ENCODE results near the gene LRRN2. TPM values are rescaled to one million over a fixed set of nuclear protein-coding genes. Genes with fewer than 3 reads are reported as not detected.
"Not testable (repeated sequence)": the region's sequence is repeated elsewhere in the genome, so short reads cannot be mapped to it uniquely, and the experiment has no call there.

The LRRN2 gene
- total RNA-seq (ENCODE audit: insufficient read depth, low replicate concordance), result 3.9 TPM

DNA sequence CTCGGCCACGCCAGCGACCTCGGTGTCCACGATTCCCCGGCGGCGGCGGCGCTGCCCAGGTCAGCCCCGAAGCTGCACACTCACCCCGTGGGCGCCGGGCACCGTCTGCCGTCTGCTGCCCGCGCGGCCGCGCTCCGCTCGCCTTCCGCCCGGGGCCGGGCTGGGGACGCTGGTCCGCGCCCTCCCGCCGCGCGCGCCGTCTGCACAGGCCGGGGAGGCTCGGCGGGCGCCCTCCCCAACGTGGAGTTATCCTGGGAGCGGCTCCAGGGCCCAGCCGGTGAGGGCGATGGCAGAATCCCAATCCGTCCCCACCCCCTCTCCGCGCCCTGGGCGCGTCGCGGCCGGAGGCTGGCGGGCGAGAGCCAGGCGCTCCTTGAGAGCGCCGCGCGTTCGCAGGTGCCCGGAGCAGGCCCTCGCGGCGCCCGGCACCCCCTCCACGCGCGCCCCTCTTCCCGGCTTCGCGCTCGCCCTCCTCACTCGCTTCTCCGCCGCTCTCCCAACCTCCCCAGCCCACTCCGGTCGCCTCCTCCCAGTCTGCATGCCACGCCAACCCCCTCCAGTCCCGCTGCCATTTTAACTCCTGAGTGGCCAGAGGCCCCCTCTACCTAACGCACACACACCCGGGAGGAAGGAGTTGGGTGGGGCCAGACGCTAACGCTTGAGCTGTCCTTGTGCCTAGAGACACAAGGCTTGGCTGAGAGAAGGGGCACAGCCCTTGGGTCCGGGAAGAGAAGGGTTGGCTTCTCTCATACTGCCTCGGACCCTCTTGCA lies at the start of gene LRRN2:
LRRN2 (minus strand) TSS at position 503 of the 771 bp plus-strand sequence. CDS start 65,746 bp downstream, outside the sequence.
- DNase-seq (ENCODE audit: low spot score), result peak; percentile 41

DNA sequence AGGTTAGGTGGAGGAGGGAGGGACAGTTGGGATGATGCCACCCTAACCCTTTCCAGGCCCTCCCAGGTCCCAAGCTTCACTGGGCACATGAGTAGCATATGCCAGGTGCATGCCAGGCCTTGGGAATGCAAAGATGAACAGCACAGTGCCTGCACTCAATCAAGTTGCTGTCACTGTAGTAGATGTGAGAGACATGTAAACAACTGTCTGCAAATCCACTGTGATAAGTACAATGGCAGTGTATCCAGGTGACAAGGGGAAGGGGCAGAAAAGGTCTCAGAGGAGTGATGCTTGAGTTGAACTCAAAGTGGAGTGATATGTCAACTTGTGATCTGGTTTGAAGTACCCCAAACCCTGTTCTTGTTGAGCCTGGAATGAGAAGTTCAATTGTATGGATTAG lies 49.5 kb upstream of the LRRN2 start:
- no peak for DNase-seq (ENCODE audit: low spot score)

DNA sequence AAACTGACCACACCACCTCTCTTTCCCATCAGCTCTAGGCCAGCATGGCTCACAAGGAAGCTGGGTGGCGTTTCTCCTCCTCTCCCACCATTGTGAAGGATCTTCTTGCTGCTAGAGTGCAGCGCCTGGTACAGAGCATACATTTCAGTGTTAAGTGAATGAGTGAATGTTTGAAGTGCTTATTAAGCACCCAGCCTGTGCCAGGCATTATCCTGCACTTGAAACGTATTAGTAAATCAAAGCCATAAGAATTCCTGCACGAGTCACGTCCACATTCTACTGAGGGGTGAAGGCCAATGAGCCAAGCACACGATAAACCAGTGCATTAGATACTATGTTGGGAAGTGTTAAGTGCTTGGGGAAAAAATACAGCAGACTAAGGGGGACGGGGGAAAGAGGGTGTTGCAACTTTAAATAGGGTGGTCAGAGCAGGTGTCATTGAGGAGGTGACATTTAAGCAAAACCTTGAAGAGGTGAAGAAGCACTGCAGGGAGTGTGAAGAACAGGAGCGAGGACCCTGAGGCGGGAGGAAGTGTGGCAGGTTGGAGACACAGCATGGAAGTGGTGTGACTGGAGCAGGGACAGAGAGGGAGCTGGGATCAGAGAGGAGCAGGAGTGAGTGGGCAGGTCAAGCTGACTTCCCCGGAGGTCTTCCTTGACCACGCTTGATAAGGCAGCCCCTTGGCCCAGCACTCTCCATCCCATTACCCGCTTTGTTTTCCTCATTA lies 48.5 kb upstream of the LRRN2 start:
- DNase-seq (ENCODE audit: low spot score), result no peak

DNA sequence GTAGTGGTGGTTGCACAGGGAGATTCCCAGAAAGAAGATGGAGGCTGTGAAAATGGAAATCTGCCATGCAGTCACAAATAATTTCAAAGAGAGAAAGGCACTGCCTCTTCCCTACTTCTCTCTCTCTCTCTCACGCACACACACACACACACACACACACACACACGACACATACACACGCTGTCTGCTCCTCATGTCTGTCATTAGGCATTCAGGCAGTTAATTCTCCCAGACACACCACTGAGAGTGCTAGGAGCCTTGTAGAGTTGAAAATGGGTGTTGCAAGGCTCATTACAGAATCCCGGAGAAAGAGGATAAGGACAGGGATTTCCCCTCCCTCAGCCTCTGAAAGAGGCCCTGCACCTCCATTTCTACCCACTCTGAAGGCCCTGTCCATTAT lies 47.8 kb upstream of the LRRN2 start:
- DNase-seq (ENCODE audit: low spot score), result no peak

DNA sequence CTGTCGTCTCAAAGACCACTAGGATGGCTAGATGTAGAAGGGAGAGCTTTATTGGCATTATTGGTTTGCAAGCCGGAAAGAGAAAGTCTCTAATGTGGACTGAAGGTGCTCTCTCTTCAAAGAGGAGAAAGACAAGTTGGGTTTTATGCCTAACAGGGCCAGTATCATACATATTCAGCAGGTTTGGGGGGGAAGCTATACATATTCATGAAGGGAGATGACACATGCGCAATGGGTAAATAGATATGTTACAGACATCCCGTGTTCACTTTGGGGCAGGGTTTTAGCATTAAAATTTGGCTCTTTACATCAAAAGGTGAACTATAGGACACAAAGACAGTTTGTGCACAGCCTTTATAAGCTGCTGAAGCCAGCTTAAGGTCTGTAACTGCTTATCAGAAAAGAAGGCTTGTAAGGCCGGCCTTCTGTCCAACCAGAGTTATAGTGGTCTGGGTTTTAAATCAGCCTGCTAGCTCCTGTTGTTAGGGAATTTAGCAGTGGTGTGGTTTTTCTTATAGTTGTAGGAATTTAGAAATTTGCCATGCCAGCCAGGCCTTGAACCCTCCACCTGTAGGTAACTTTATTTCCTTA lies 46.5 kb upstream of the LRRN2 start:
- DNase-seq (ENCODE audit: low spot score), result peak; percentile 75

DNA sequence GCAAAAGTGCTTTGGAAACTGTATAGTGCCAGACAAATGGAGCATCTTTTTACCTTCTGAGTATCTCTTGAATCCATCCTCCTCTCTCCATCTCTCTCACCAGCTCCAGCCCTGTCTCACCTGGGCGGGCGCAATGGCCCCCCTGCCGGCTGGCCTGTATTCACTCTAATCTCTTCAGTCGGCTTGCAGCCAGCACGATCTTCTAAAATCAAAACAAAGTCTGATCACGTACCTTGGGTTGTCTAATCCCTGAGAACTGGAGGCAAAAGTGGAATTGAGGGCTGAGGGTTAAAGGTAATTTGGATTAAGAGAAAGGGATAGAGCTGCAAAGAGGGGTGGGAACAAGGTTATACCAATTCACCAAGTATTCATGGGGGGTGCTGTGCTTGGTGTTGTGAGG lies 46.0 kb upstream of the LRRN2 start:
- no peak for DNase-seq (ENCODE audit: low spot score)

DNA sequence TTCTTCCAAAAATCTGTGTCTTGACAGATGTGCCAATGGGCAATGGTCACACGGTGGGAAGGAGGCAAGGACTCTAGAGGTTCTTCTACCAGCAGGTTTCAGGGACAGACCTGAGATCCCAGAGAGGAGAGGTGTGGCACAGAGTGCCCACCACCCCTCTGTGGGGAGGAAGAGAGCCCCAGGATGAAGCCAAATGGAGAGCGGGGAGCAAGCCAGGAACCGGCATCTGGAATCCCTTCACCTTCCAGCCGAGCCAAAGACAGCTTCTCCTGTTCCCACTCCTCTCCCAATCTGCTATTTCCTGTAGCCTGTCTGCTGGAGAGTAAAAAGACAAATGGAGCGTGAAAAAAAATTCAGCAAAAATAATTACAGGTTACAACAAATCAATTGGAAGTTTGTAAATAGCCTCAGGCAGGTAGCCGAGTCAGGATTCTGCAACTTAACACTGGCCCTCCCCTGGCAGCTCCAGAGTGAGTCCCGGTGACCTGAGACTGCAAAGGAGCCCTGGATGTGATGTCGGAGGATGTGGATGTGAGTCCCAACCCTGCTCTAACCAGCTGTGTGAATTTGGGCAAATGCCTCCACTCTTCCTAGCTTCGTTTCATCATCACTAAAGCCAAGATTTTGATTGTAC lies 45.4 kb upstream of the LRRN2 start:
- DNase-seq (ENCODE audit: low spot score), result no peak

DNA sequence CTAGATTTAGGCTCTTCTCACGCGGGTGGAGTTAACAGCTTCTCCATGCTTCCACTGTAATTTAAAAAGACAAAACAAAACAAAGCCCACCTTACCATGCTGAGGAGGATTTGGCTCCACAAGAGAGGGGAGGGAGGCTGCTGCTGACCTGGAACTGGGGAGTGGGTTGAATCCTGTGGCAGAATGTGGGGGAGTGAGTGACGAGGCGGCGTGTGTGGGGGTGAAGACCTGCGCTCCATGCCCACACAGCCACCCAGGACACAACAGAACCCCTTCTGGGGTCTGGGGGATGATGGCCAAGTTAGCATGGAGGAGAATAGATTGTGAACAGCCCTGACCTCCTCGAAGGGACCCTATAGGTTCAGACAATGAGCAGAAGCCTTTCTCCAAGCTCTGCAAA lies 44.0 kb upstream of the LRRN2 start:
- no peak for DNase-seq (ENCODE audit: low spot score)

DNA sequence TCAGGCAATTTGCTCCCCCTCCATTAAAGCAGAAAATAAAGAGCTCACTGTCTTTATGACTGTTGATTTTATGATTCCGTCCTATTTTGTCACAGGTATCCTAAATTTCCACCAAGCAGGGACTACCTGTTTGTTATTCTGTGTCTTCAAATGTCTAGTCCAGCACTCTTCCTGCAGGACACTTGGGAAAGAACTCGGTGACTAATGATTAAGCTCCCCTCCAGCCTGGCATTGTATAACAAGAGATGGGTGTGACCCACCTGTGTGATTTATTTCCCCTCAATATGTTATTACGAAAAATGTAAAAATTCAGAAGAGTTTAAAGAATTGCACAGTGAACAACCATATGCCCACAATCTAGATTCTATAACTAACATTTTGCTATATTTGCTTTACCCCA lies 42.9 kb upstream of the LRRN2 start:
- DNase-seq (ENCODE audit: low spot score), result no peak

DNA sequence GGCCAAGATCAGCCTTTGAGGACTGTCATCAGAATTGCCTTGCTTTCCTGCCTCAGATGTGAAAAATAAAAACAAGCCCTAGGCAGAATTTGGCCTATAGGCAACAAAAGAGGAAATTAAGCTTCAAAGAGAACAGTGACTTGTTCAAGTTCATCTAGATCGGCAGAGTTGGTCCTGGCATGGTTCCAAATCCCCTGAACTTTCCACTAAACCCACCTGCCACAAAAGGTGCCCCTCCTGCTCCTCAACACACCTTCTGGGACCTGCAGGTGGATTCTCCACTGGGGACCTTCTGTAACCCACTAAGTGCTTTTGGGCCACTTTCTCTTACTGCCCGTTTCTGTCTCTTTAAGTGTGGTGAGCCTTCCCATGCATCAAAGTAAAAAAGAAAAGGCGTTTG lies 42.5 kb upstream of the LRRN2 start:
- DNase-seq (ENCODE audit: low spot score), result no peak

DNA sequence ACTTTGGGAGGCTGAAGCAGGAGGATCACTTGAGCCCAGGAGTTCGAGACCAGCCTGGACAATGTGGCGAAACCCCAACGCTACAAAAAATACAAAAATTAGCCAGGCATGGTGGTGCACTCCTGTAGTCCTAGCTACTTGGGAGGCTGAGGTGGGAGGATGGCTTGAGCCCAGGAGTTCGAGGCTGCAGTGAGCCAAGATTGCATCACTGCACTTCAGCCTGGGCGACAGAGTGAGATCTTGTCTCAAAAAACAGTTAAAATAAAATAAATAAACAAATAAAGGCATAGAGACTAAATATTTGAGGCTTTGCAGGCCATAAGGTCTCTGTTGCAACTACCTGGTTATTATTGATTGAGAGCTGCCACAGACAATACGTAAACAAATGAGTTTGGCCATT lies 41.9 kb upstream of the LRRN2 start:
- DNase-seq (ENCODE audit: low spot score), result not testable (repeated sequence)

DNA sequence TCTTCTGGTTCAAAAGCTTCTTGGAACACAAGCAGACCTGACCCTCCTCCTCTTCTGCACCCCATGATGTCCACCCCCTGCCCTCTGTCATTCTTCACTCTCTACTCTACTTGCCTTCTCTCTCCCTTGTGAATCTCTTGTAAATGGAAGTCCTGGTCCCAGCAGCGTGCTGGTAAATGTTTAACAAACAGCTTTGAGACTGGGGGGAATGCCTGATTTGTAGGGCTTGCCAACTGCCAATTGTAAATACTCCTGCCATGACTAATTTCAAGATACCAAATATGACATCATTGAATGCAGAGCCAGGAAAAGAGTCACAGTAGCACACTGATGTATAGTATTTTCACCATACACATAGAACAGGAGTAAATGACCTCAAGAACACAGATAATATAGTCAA lies 40.9 kb upstream of the LRRN2 start:
- peak; percentile 68 for DNase-seq (ENCODE audit: low spot score)

DNA sequence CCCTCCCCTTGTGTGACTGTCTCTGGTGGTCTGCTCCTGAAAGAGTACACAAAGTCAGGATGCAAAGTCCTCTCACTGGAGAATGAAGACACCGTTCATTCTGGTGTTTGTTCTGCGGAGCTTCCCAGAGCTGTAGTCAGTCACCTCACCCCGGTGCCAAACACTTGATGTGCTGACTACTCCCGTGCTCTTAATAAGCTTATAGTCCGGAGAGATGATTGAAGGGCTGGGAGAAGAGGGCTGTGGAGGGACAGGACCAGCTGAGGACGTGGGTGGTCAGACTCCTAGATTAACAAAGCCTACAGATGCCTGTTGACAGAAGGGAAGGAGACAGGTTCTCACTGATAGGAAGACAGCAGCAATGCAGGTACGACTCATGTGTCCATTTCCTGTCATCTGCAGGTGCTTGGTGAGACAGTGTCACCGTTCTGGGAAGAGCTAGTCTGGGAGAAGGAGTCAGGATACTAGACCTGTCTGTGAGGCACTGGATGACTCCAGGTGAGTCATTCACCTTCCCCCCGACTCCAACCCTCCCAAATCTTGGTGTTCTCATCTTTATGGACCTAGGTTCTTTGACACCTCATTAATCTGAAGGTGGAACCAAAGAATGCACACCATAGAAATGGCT lies 40.4 kb upstream of the LRRN2 start:
- no peak for DNase-seq (ENCODE audit: low spot score)

DNA sequence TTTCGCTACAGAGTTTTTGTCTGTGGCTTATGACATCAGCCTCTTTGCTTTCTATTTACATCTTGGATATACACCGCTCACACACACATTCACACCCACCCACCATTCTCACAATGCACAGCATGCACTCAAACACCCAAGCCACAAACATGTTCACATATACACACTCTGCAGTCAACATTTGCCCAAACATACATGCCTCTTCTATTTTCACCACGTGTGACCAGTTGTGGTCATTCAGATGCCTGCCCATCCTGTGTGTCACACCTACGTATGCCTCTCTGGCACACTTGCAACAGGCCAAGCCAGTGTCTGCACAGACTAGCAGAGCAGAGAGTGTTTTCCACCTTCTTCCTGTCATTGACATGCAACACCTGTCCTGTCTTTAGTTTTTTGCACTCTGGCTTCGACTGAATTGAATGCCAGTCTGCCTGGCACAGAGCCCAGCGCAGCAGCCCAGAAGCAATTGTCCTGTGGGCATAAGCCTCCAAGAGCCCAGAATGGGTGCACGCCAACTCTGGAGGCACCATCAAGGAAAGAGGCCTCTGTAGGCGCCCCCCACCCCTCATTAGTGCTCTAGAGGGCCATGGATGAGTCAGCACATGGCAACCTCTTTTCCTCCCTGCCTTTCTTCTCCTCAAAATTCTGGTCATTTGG lies 37.7 kb upstream of the LRRN2 start:
- no peak for DNase-seq (ENCODE audit: low spot score)

DNA sequence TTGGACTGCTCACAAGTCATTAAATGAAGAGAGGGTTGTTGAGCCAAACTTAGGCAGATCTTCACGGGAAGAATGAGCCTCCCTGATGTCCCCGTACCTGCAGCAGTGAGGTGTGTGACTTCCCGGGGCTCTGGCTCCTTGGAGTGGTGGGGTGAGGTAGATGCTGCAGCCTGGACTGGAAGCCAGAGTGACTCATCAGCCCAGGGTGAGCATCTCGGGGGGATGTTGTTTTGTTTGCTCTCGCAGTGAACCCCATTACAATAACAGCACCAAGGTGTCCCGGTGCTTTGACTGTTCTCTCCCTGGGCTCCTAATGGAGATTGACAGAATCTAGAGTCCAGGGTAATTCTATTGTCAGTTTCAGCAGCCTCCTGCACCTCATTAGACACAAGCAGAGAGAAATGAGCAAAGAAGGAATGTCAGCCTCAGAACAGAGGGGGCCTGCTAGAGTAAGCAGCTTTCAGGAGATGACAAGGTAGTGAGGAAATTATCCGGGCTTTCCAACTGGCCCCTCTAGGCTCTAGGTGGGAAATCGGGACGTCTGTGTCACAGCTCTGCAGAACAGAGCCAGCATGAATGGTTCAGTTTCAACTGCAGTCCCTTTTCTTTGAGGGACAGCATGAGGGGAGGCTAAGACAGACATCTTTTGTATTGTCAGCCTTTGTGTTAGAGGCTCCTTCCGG lies 36.0 kb upstream of the LRRN2 start:
- no peak for DNase-seq (ENCODE audit: low spot score)

DNA sequence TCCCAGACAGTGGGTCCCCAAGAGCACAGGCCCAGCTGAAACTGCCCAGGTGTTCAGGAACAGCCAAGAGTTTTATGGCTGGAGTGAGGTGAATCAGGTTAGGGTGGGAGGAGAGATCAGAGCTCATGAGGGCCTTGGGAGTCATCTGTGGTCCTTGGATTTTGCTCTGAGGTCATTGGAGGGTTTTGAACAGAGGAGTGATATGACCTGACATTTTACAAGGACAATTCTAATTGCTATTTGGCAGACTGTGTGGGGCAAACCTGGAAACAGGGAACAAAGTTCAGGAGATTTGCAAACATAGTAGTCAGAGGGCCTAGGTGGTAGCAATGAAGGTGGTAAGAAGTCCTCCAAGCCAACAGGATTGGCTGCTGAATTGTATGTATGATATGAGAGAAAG lies 31.1 kb upstream of the LRRN2 start:
- DNase-seq (ENCODE audit: low spot score), result no peak

DNA sequence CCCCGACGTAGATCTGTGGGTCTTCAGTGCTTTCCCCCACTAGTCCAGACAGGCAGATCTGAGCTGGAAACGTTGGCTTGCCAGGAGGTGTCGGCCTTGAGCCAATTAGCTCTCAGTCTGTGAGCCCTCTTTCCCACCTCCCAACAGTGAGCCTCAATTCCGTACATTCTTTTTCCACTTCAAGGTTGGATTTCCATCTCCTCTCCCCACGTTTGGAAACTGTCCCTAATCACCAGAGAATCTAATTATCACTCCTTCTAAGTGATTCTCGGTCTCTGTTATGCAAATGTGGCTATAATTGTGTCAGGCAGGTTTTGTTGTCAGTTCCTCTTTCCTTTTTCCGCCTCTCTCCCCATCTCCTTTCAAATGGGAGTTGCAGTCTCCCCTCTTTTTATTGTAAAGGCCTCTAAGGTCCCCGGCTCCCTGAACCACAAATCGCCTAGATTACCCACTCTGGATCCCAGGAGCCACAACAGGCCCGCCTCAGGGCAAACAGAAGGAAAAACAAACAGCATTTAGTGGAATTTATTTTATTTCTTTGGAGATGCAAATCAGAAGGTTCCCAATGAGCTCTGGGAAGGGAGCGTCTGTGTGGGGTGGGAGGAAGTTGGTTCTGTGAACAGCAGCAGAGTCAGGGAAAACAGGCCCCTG lies 29.4 kb upstream of the LRRN2 start:
- DNase-seq (ENCODE audit: low spot score), result no peak

DNA sequence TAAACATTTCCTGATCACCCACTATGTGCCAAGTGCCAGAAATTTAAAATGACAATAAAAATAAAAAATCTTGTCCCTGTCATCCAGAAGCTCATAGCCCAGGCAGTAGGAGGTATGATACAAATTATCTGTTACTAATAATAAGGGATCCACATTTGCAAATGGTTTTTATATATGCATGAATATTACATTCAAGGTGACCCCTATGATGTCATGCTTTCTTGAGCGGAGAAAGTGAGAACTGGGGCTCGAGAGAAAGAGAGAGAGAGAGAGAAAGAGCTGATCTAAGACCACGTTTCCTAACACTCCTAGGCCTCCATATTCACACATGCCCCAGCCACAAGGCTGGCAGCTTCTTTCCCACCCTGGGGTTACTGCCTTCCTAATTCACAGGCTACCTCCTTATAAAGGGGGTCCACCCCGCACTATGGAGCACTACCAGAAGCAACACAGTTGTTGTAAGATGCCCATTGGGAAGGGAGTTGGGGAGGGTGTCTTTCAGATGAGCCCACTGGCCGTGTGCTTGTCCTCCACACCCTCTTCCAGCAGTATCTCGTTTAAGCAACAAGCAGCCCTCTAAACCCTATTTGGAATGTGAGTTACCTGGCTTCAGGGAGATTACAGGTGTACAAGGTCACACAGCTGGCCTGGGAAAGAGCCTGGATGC lies 28.8 kb upstream of the LRRN2 start:
- no peak for DNase-seq (ENCODE audit: low spot score)

DNA sequence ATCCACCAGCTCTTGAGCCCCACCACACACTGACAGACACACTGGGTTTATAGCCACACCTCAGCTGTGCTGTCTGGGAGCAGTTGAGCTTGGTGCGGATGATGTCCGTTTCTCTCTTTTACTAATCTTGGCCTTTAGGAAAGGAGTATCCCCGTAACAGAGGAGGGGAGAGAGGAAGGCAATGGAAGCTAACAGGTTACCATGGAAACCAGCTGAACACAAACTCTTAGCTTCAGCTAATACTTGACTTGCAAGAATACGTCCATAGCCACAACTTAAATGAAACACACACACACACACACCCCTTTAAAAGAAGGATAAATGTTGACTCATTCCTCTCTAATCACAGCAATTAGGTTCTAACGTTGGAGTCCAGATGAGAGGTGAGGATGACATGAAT lies 28.0 kb upstream of the LRRN2 start:
- DNase-seq (ENCODE audit: low spot score), result peak; percentile 36

Data from umbilical cord (tissue), 2 donors.